SK-MEL-5 (cell line): ENCODE data around the gene SDR42E2. TPM values are rescaled to one million over a fixed set of nuclear protein-coding genes. Genes with fewer than 3 reads are reported as not detected.
"Not testable (repeated sequence)": the region's sequence is repeated elsewhere in the genome, so short reads cannot be mapped to it uniquely, and the experiment has no call there.

Experiments used
- DNase-seq: peaks from one replicate; pipeline ENCODE4 v3.0.0-alpha.2; 2016; ENCODE audit warnings: low read depth, low spot score
- in situ Hi-C: cut with HindIII; loops from 2 replicates; pipeline ENCODE4 v1.10.0; 2016; ENCODE audit warnings: low sequenced_read_pairs, high pct_unique_total_duplicates, low pct_unique_long_range_greater_than_20kb
- polyA plus RNA-seq, 2 experiments: library from polyadenylated mRNA; depleted of rRNA; stranded (reverse); fragments of >200 nt; gene quantifications; 2 replicates each; pipeline ENCODE4 v1.2.3, GENCODE V29; 2015
- total RNA-seq: library from RNA; depleted of rRNA; stranded (reverse); fragments of >200 nt; shearing (Covaris generic); gene quantifications from 2 replicates; pipeline ENCODE4 v1.2.3, GENCODE V29; 2014; rRNA removed

The SDR42E2 gene
- not detected in 2 replicates for total RNA-seq
- not detected in 2 replicates for polyA plus RNA-seq (2015; cell fraction: cytosol; rRNA removed)
- polyA plus RNA-seq (2015; cell fraction: nucleus; rRNA removed), result not detected in 2 replicates

- no peak for DNase-seq
- in situ Hi-C loops, result no loop called here
Observed at GRCh38 chr16:22161999-22162655, at the start of gene SDR42E2. Gene SDR42E2 (plus strand): TSS chr16:22162506. CDS start chr16:22165583, 3,077 bp downstream.

GRCh38 chr16:22116095-22116700 lies 46.1 kb upstream of the SDR42E2 start:
- in situ Hi-C loops, result no loop called here
- DNase-seq, result no peak

GRCh38 chr16:22117609-22118008 lies 44.7 kb upstream of the SDR42E2 start:
- DNase-seq, result no peak
- in situ Hi-C loops, result no loop called here

- DNase-seq, result no peak
- in situ Hi-C loops, result no loop called here
Observed at GRCh38 chr16:22120440-22120839, 41.9 kb upstream of the SDR42E2 start.

GRCh38 chr16:22122239-22122638 lies 40.1 kb upstream of the SDR42E2 start:
- DNase-seq, result no peak
- in situ Hi-C loops, result no loop called here

GRCh38 chr16:22123146-22123545 lies 39.2 kb upstream of the SDR42E2 start:
- DNase-seq, result peak; percentile 44
- in situ Hi-C loops, result no loop called here

- in situ Hi-C loops, result no loop called here
Observed at GRCh38 chr16:22123759-22124490, 38.4 kb upstream of the SDR42E2 start.

GRCh38 chr16:22124583-22125284 lies 37.6 kb upstream of the SDR42E2 start:
- DNase-seq, result no peak
- in situ Hi-C loops, result no loop called here

More at GRCh38 chr16:22123759-22124490, 38.4 kb upstream of the SDR42E2 start:
- DNase-seq, result peak; percentile 21

GRCh38 chr16:22126037-22126558 lies 36.2 kb upstream of the SDR42E2 start:
- in situ Hi-C loops, result no loop called here

GRCh38 chr16:22128537-22128936 lies 33.8 kb upstream of the SDR42E2 start:
- in situ Hi-C loops, DNase-seq: not testable (repeated sequence)

More at GRCh38 chr16:22126037-22126558, 36.2 kb upstream of the SDR42E2 start:
- no peak for DNase-seq

- in situ Hi-C loops, result no loop called here
- DNase-seq, result no peak
Observed at GRCh38 chr16:22130528-22130927, 31.8 kb upstream of the SDR42E2 start.

- in situ Hi-C loops, result no loop called here
- DNase-seq, result no peak
Observed at GRCh38 chr16:22132801-22133200, 29.5 kb upstream of the SDR42E2 start.

GRCh38 chr16:22138482-22138881 lies 23.8 kb upstream of the SDR42E2 start:
- in situ Hi-C loops, result no loop called here
- DNase-seq, result no peak

- in situ Hi-C loops, result no loop called here
- DNase-seq, result no peak
Observed at GRCh38 chr16:22139008-22139407, 23.3 kb upstream of the SDR42E2 start.

GRCh38 chr16:22139732-22140131 lies 22.6 kb upstream of the SDR42E2 start:
- in situ Hi-C loops, result no loop called here
- no peak for DNase-seq

- in situ Hi-C loops, result no loop called here
- DNase-seq, result peak; percentile 58
Observed at GRCh38 chr16:22141767-22142166, 20.5 kb upstream of the SDR42E2 start.

- no peak for DNase-seq
- in situ Hi-C loops, result no loop called here
Observed at GRCh38 chr16:22144520-22144919, 17.8 kb upstream of the SDR42E2 start.

GRCh38 chr16:22147853-22148252 lies 14.5 kb upstream of the SDR42E2 start:
- in situ Hi-C loops, result no loop called here
- DNase-seq, result no peak
